Neuron (in vitro differentiated cells): ENCODE measurements around the gene RIPOR3.
A peak's percentile ranks its signal among the peaks of the same experiment; 100 is the strongest.

Experiments used
- H2AFZ ChIP-seq: one replicate; pipeline ENCODE4 v1.6.1; 2013; ENCODE audit warnings: low read depth, mild to moderate bottlenecking, inconsistent platforms, low read length, moderate library complexity
- H3K27me3 ChIP-seq: one replicate; pipeline ENCODE4 v1.6.1; 2013; ENCODE audit warnings: low read length; ENCODE audit not compliant: insufficient read depth
- H3K36me3 ChIP-seq: one replicate; pipeline ENCODE4 v1.6.1; 2013; ENCODE audit warnings: low read length; ENCODE audit not compliant: insufficient read depth
- H3K4me1 ChIP-seq: one replicate; pipeline ENCODE4 v1.6.1; 2013; ENCODE audit warnings: low read length; ENCODE audit not compliant: insufficient read depth
- H3K4me3 ChIP-seq: 2 replicates; pipeline ENCODE4 v1.5.1; 2013; ENCODE audit warnings: mild to moderate bottlenecking, low read length, moderate library complexity
- H3K9me3 ChIP-seq: one replicate; pipeline ENCODE4 v1.6.1; 2013; ENCODE audit warnings: low read length

Gene RIPOR3

GRCh38 chr20:50728486-50728980 is 37.2 kb upstream of the RIPOR3 start:
- Histone ChIP-seq H3K9me3 (no peaks in the 10 kb centered on the region), H3K4me1 (peaks cover 33% of the 10 kb centered on the region), H2AFZ (no peak overlapping the region), H3K27me3 (no peaks in the 10 kb centered on the region), H3K36me3 (no peaks in the 10 kb centered on the region), H3K4me3 (no peak overlapping the region)

GRCh38 chr20:50727792-50728485 is 36.6 kb upstream of the RIPOR3 start:
- Histone ChIP-seq H3K4me3 (no peak overlapping the region), H3K4me1 (peaks cover 32% of the 10 kb centered on the region), H3K36me3 (no peaks in the 10 kb centered on the region), H2AFZ (no peak overlapping the region), H3K27me3 (no peaks in the 10 kb centered on the region), H3K9me3 (no peaks in the 10 kb centered on the region)

DNA sequence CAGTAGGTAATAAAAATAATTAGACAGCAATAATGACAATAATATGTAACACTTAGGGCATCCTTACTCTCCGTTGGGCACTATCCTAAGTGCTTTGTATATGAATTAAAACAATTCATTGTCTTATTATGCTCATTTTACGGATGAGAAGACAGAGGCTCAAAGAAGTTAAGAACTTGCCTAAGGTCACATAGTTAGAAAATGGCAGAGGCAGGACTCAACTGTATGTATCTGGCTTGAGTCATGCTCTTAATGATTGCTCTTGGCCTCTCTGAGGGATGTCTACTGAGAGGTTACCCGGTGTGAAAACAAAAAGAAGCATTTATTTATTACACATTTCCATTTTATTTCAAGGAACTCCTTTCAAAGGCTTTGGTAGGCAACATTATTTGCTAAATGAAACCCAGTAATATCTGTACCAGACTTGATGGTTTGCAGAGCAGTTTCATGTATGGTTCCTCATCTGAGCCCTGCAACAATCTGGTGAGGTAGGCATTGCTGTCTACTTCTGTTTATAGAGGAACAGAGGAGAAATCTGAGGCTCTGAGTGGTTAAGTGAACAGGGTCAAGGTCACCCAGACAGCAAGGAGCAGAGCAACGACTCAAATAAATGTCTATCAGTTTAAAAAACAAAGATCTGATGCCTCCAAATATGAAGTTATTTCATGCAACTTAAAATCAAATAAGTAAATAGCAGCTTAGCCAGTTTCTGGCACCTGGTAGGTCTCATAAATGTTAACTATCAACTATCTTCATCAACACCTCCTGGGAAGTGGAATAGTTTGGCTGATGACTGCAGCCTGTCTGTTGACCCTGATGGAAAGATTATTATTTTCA is 35.8 kb upstream of the RIPOR3 start:
- H3K27me3 ChIP-seq, result no peaks in the 10 kb centered on the region
- no peak overlapping the region for H2AFZ ChIP-seq
- H3K36me3 ChIP-seq, result no peaks in the 10 kb centered on the region
- H3K4me3 ChIP-seq, result no peak overlapping the region
- no peaks in the 10 kb centered on the region for H3K9me3 ChIP-seq
- peaks cover 24% of the 10 kb centered on the region for H3K4me1 ChIP-seq

DNA sequence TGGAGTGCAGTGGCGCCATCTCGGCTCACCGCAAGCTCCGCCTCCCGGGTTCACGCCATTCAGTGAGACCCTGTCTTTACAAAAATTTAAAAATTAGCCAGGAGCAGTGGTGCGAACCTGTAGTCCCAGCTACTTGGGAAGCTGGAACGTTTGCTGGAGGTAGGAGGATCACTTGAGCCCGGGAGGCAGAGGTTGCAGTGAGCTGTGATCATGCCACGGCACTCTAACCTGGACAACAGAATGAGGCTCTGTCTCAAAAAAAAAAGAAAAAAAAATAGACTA is 34.3 kb upstream of the RIPOR3 start:
- no peaks in the 10 kb centered on the region for H3K27me3 ChIP-seq
- H2AFZ ChIP-seq, result no peak overlapping the region
- no peaks in the 10 kb centered on the region for H3K36me3 ChIP-seq
- H3K4me3 ChIP-seq, result no peak overlapping the region
- H3K4me1 ChIP-seq, result peaks cover 24% of the 10 kb centered on the region
- no peaks in the 10 kb centered on the region for H3K9me3 ChIP-seq

GRCh38 chr20:50724851-50725723 is 33.7 kb upstream of the RIPOR3 start:
- Histone ChIP-seq H3K9me3 (no peaks in the 10 kb centered on the region), H3K4me3 (peak overlapping the region; percentile 6), H2AFZ (peak overlapping the region; percentile 72), H3K4me1 (peaks cover 19% of the 10 kb centered on the region), H3K36me3 (no peaks in the 10 kb centered on the region), H3K27me3 (no peaks in the 10 kb centered on the region)

- Histone ChIP-seq H3K4me1 (peaks cover 10% of the 10 kb centered on the region), H3K9me3 (no peaks in the 10 kb centered on the region), H2AFZ (peak overlapping the region; percentile 72), H3K4me3 (peak overlapping the region; percentile 6), H3K36me3 (no peaks in the 10 kb centered on the region), H3K27me3 (no peaks in the 10 kb centered on the region)
Measured at GRCh38 chr20:50724112-50724725, 32.9 kb upstream of the RIPOR3 start.

DNA sequence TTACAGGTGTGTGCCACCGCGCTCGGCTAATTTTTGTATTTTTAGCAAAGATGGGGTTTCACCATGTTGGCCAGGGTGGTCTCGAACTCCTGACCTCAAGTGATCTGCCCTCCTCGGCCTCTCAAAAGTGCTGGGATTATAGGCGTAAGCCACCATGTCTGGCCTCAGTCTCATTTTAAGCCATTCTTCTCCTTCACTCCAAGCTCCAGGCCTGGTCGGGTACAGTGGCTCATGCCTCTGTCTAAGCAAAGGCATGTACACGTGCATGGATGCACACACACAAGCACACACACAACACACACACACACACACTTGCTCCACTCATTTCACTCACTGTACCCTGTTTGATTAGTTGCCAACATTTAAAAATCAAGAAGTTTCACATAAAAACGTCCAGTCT is 32.3 kb upstream of the RIPOR3 start:
- no peaks in the 10 kb centered on the region for H3K27me3 ChIP-seq
- H3K4me3 ChIP-seq, result no peak overlapping the region
- no peaks in the 10 kb centered on the region for H3K36me3 ChIP-seq
- no peaks in the 10 kb centered on the region for H3K9me3 ChIP-seq
- no peak overlapping the region for H2AFZ ChIP-seq
- peaks cover 9% of the 10 kb centered on the region for H3K4me1 ChIP-seq

DNA sequence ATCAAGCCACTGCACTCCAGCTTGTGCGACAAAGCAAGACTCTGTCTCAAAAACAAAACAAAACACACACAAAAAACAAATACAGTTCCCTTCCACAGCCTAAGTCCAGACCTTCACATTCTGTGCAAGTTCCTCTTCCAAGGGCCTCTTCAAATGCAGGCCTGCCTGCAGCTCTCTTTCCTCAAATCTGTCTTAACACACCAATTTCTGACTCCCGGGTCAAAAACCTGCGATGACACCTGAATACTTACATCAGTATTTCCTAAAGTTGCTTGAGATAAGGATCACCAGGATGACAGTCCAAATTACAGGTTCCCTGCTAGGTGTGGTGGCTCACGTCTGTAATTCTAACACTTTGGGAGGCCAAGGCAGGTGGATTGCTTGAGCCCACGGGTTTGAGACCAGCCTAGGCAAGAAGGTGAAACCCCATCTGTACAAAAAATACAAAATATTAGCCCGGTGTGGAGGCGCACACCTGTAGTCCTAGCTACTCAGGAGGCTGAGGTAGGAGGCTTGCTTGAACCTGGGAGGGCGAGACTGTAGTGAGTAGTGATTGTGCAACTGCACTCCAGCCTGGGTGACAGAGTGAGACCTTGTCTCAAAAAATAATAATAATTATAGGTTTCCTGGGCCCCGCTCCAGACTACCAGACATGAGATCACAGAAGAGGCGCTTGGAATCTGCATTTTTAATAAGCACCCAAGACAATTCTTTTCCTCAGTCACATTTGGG is 31.2 kb upstream of the RIPOR3 start:
- Histone ChIP-seq H3K4me1 (peaks cover 9% of the 10 kb centered on the region), H2AFZ (no peak overlapping the region)

GRCh38 chr20:50721881-50722281 is 30.5 kb upstream of the RIPOR3 start:
- no peak overlapping the region for H3K4me3 ChIP-seq
- no peaks in the 10 kb centered on the region for H3K27me3 ChIP-seq
- no peaks in the 10 kb centered on the region for H3K9me3 ChIP-seq
- peaks cover 9% of the 10 kb centered on the region for H3K4me1 ChIP-seq
- H3K36me3 ChIP-seq, result no peaks in the 10 kb centered on the region
- H2AFZ ChIP-seq, result no peak overlapping the region

More for the DNA sequence above, 31.2 kb upstream of the RIPOR3 start:
- Histone ChIP-seq H3K9me3 (no peaks in the 10 kb centered on the region), H3K4me3 (no peak overlapping the region), H3K36me3 (no peaks in the 10 kb centered on the region), H3K27me3 (no peaks in the 10 kb centered on the region)

- H2AFZ ChIP-seq, result no peak overlapping the region
Measured at GRCh38 chr20:50720582-50720981, 29.2 kb upstream of the RIPOR3 start.

DNA sequence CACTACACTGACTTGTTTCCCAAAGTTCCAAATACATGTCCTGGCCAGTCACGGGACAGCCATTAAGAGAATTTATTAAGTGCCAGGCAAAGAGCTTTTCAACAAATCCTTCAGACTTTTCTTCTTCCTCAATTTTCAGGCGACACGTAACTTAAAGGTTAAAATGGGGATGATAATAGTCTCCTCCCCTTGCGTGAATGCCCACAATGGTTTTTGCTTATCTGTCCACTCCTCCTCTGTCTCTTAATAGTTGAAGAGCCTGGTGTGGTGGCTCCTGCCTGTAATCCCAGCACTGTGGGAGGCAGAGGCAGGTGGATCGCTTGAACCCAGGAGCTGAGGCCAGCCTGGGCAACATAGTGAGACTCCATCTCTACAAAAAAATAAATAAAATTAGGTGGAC is 28.7 kb upstream of the RIPOR3 start:
- Histone ChIP-seq H3K36me3 (no peaks in the 10 kb centered on the region), H2AFZ (no peak overlapping the region), H3K9me3 (no peaks in the 10 kb centered on the region), H3K27me3 (peaks cover 4% of the 10 kb centered on the region), H3K4me3 (no peak overlapping the region), H3K4me1 (peaks cover 8% of the 10 kb centered on the region)

More at GRCh38 chr20:50720582-50720981, 29.2 kb upstream of the RIPOR3 start:
- Histone ChIP-seq H3K4me1 (peaks cover 9% of the 10 kb centered on the region), H3K27me3 (no peaks in the 10 kb centered on the region), H3K4me3 (no peak overlapping the region), H3K36me3 (no peaks in the 10 kb centered on the region), H3K9me3 (no peaks in the 10 kb centered on the region)

DNA sequence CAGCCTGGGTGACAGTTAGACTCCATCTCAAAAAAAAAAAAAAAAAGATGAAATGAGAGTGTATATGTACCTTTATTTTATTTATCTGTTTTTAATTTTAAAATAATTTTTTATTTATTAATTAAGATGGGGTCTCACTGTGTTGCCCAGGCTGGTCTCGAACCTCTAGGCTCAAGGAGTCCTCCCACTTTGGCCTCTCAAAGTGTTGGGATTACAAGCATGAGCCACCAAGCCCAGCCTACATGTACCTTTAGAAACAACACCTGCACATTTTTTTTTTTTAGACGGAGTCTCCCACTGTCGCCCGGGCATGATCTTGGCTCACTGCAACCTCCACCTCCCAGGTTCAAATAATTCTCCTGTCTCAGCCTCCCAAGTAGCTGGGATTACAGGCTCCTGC is 28.0 kb upstream of the RIPOR3 start:
- Histone ChIP-seq H3K4me1 (peaks cover under 1% of the 10 kb centered on the region), H3K36me3 (no peaks in the 10 kb centered on the region), H3K27me3 (peaks cover 5% of the 10 kb centered on the region), H3K9me3 (no peaks in the 10 kb centered on the region), H3K4me3 (no peak overlapping the region), H2AFZ (no peak overlapping the region)
